HepG2 (cell line): ENCODE results near the gene IFT122. TPM values are rescaled to one million over a fixed set of nuclear protein-coding genes. Genes with fewer than 3 reads are reported as not detected.
"Not testable (repeated sequence)": the region's sequence is repeated elsewhere in the genome, so short reads cannot be mapped to it uniquely, and the experiment has no call there.

Experiments
- CEBPB ChIP-seq: IDR thresholded peaks from 2 replicates; pipeline ENCODE4 v1.6.1; 2011; ENCODE audit warnings: low read depth, low read length, improper control_type of control experiment, borderline replicate concordance
- CEBPG ChIP-seq: IDR thresholded peaks from 2 replicates; pipeline ENCODE4 v1.6.1; 2016
- ESRRA ChIP-seq: sonication (generic); formaldehyde crosslinking; IDR thresholded peaks from 2 replicates; pipeline ENCODE4 v1.5.1; 2020; ENCODE audit warnings: mild to moderate bottlenecking, low read depth, missing genetic modification reagents
- FOXO1 ChIP-seq: sonication (generic); formaldehyde crosslinking; IDR thresholded peaks from 2 replicates; pipeline ENCODE4 v1.4.0; 2020; ENCODE audit warnings: missing genetic modification reagents
- HIC2 ChIP-seq: sonication (generic); formaldehyde crosslinking; IDR thresholded peaks from 2 replicates; pipeline ENCODE4 v1.9.0; 2022; ENCODE audit warnings: low read depth, missing genetic modification reagents
- HNF4A ChIP-seq: sonication (generic); formaldehyde crosslinking; IDR thresholded peaks from 2 replicates; pipeline ENCODE4 v1.4.0; 2020; ENCODE audit warnings: missing genetic modification reagents
- HNRNPL ChIP-seq: fragments of 200-400 bp; formaldehyde crosslinking; IDR thresholded peaks from 2 replicates; pipeline ENCODE4 v1.6.1; 2017; ENCODE audit warnings: mild to moderate bottlenecking, low read depth, low read length
- HOXA3 ChIP-seq: sonication (generic); formaldehyde crosslinking; IDR thresholded peaks from 2 replicates; pipeline ENCODE4 v1.5.0; 2020; ENCODE audit warnings: missing genetic modification reagents
- MAX ChIP-seq: IDR thresholded peaks from 2 replicates; pipeline ENCODE4 v1.6.1; 2012; ENCODE audit warnings: inconsistent platforms
- MEIS1 ChIP-seq: sonication (generic); formaldehyde crosslinking; IDR thresholded peaks from 2 replicates; pipeline ENCODE4 v1.9.0; 2021; ENCODE audit warnings: mild to moderate bottlenecking, missing genetic modification reagents, moderate library complexity, borderline replicate concordance
- PATZ1 ChIP-seq: sonication (generic); formaldehyde crosslinking; IDR thresholded peaks from 2 replicates; pipeline ENCODE4 v1.4.0; 2020; ENCODE audit warnings: missing genetic modification reagents
- SALL1 ChIP-seq: sonication (generic); formaldehyde crosslinking; IDR thresholded peaks from 2 replicates; pipeline ENCODE4 v1.8.0; 2022; ENCODE audit warnings: mild to moderate bottlenecking, missing genetic modification reagents
- SAP130 ChIP-seq: IDR thresholded peaks from 2 replicates; pipeline ENCODE4 v1.6.1; 2016; ENCODE audit warnings: low read depth
- SOX13 ChIP-seq, 3 experiments: fragments of 450-650 bp in 1 of 3; sonication (generic) in 1 of 3; formaldehyde crosslinking in 1 of 3; IDR thresholded peaks in 2 of 3; conservative IDR thresholded peaks in 1 of 3; 2 replicates each; pipeline versions ENCODE4 v1.5.0 to v1.6.1; 2016 to 2020; ENCODE audit warnings: antibody characterized with exemption in 1 of 3, mild to moderate bottlenecking in 1 of 3, missing compliant biosample characterization in 1 of 3, missing genetic modification reagents in 1 of 3, moderate library complexity in 1 of 3
- SP5 ChIP-seq: IDR thresholded peaks from 2 replicates; pipeline ENCODE4 v1.6.1; 2016; ENCODE audit warnings: low read depth, borderline replicate concordance
- TCF7 ChIP-seq: sonication (generic); IDR thresholded peaks from 2 replicates; pipeline ENCODE4 v1.6.1; 2016; ENCODE audit warnings: antibody characterized with exemption, low read depth
- THRA ChIP-seq: sonication (generic); formaldehyde crosslinking; IDR thresholded peaks from 2 replicates; pipeline ENCODE4 v1.4.0; 2020; ENCODE audit warnings: missing genetic modification reagents, borderline replicate concordance
- ZBTB43 ChIP-seq: sonication (generic); formaldehyde crosslinking; conservative IDR thresholded peaks from 2 replicates; pipeline ENCODE4 v1.4.0; 2020; ENCODE audit warnings: missing genetic modification reagents
- ZBTB7B ChIP-seq: sonication (generic); formaldehyde crosslinking; IDR thresholded peaks from 2 replicates; pipeline ENCODE4 v1.4.0; 2020; ENCODE audit warnings: missing genetic modification reagents
- ZFY ChIP-seq: sonication (generic); formaldehyde crosslinking; IDR thresholded peaks from 2 replicates; pipeline ENCODE4 v1.4.0; 2020; ENCODE audit warnings: missing genetic modification reagents
- polyA plus RNA-seq, 8 experiments: library from polyadenylated mRNA; depleted of rRNA in 3 of 8; stranded (reverse) in 7 of 8; unstranded in 1 of 8; fragments of >200 nt; fragmentation: Illumina TruSeq in 4 of 8; extraction: Trizol in 4 of 8; gene quantifications; 2 replicates each; pipeline versions ENCODE4 v1.2.1 to v1.2.3, GENCODE V29; 2011 to 2016; ENCODE audit warnings: low read depth in 4 of 8, missing spikeins in 1 of 8, mixed read lengths in 1 of 8; ENCODE audit not compliant: insufficient read depth in 1 of 8
- total RNA-seq, 5 experiments: library from RNA; depleted of rRNA; stranded (reverse); fragments of >200 nt; fragmentation: Illumina TruSeq; extraction: Trizol; gene quantifications; 2 replicates each; pipeline ENCODE4 v1.2.3, GENCODE V29; 2016; ENCODE audit warnings: low read depth in 1 of 5

Gene IFT122
- total and polyA plus RNA-seq, 2 of the 13 experiments (the other 11 are each of a cell fraction or from before 2014, with no cell fraction given) = 10.1 to 10.3 TPM

- peak; percentile 21; the same call in 1 of the 2 replicates for TF ChIP-seq CEBPB
- TF ChIP-seq SOX13 (IDR thresholded peaks at IDR 0.05) = not testable (repeated sequence)
- peak in 1 of 2 experiments; percentile 31; a peak in 1 of 4 replicates for TF ChIP-seq SOX13 (CRISPR knock-in tag; conservative IDR thresholded peaks at IDR 0.05 in 1 of 2, IDR thresholded peaks at IDR 0.05 in 1 of 2)
- peak; percentile 61; the same call in 1 of the 2 replicates for TF ChIP-seq HNRNPL
- TF ChIP-seq TCF7 = peak; percentile 24; the same call in 1 of the 2 replicates
- TF ChIP-seq SALL1 (CRISPR knock-in tag) = peak; percentile 53; the same call in 1 of the 2 replicates
- TF ChIP-seq PATZ1 (CRISPR knock-in tag) = 0 out of 2 replicates have a peak, but pooled peaks have one; percentile 8
- peak; percentile 70 for TF ChIP-seq CEBPG (CRISPR knock-in tag)
- peak; percentile 46; the same call in 1 of the 2 replicates for TF ChIP-seq HOXA3 (CRISPR knock-in tag)
- TF ChIP-seq ZFY (CRISPR knock-in tag) = peak; percentile 41; the same call in 1 of the 2 replicates
- TF ChIP-seq THRA (CRISPR knock-in tag) = peak; percentile 41; the same call in 1 of the 2 replicates
- TF ChIP-seq MAX = peak; percentile 40; the same call in 1 of the 2 replicates
- peak; percentile 54; the same call in 1 of the 2 replicates for TF ChIP-seq FOXO1 (CRISPR knock-in tag)
- peak; percentile 64; the same call in 1 of the 2 replicates for TF ChIP-seq HIC2 (CRISPR knock-in tag)
- TF ChIP-seq ZBTB43 (CRISPR knock-in tag) = peak; percentile 81
- TF ChIP-seq MEIS1 (CRISPR knock-in tag) = peak; percentile 32; the same call in 1 of the 2 replicates
- TF ChIP-seq SAP130 (CRISPR knock-in tag) = peak; percentile 63
- TF ChIP-seq SP5 (CRISPR knock-in tag) = peak; percentile 86
- TF ChIP-seq ZBTB7B (CRISPR knock-in tag) = peak; percentile 55
- TF ChIP-seq ESRRA (CRISPR knock-in tag) = peak; percentile 78; the same call in 1 of the 2 replicates
- TF ChIP-seq HNF4A (CRISPR knock-in tag) = peak; percentile 89
These were observed 46.1 kb upstream of the IFT122 start (continued) for GRCh38 chr3:129393760-129394564.
